GM18507 (cell line): ENCODE data around the gene MPI.

Experiments used
- DNase-seq: peaks from one replicate; pipeline ENCODE4 v3.0.0; 2011; ENCODE audit warnings: low read depth; ENCODE audit not compliant: insufficient read length; ENCODE audit errors: extremely low spot score
- FAIRE-seq: peaks from 2 replicates; lab custom pipeline; 2011; peaks lifted over from hg19 to GRCh38; lab: Jason Lieb, UNC

The MPI gene

DNA sequence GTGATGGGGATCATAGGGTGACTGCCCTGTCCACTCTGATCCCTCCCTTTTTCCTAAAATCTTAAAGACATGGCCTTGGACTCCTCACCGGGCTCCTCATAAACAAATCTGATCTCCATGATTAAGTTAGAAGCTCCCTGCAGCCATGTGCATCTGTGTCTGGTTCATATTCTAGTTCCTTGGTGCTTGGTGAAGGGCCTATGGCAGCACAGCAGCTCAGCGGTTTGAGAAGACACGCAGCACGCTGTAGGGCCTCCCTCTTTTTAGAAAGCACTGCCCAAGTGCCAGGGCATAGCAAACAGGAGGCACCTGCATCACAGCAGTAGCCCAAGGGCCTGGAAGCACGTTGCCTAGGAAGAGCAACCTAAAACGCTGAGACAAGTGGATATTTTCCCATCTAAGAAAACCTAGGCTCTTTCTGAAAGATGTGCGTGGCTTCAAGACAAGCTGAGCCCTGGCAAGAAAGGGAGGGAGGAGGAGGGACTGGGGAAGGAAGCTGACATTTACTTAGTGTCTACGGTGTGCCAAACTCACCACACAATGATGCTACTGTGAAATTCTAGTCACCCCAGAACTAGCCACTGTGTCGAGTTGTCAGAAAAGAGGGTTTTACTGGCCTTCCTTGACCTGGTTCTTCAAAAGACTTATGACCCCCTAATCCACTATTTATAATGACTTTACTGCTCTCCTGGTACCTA lies 32.0 kb upstream of the MPI start:
- DNase-seq (no peak), FAIRE-seq (no peak)

DNA sequence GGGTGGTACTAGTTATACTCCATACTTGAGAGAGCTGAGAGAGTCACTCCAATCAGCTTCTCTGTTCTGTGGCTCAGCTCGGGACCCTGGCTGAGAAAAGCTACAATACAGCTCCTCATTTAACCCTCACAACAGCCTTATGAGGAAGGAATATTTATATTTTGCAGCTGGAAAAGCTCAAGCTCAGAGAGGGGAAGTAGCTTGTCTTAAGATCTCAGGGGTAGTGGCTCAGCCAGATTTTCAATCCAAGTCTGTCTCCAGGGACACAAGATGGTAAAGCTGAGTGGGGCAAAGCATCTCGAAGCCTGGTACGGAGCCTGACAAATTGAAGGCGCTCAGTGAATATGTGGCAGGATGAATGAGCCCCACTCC lies 31.5 kb upstream of the MPI start:
- no peak for FAIRE-seq
- DNase-seq = no peak

DNA sequence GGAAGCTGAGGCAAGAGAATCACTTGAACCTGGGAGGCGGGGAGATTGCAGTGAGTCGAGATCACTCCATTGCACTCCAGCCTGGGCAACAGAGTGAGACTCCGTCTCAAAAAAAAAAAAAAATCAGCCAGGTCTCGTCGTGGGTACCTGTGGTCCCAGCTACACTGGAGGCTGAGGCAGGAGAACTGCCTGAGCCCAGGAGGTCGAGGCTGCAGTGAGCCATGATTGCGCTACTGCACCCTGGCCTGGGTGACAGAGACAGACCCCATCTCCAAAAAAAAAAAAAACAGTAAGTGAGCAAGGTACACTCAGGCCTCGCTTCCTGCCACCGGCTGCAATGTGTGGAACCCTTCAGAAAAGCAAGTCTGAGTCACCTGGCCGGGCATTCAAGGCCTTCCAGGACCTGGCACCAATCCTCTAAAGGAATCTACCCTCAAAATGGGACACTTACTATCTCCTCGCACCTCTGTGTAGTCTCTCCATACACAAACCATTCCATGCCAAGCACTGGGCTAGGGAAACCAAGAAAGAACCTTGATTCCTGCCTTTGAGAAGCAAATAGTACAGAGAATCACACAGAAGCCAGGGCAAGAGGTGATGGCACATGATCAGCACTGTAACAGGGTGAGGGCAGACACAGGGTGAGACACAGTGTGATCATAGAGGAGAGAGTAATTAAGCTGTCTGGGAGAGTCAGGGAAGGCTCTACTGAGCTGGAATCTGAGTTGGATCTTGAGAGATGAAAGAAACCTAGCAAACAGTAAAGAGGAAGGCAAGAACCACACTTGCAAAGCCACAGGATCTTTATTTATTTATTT lies 26.4 kb upstream of the MPI start:
- DNase-seq = no peak
- FAIRE-seq = no peak

DNA sequence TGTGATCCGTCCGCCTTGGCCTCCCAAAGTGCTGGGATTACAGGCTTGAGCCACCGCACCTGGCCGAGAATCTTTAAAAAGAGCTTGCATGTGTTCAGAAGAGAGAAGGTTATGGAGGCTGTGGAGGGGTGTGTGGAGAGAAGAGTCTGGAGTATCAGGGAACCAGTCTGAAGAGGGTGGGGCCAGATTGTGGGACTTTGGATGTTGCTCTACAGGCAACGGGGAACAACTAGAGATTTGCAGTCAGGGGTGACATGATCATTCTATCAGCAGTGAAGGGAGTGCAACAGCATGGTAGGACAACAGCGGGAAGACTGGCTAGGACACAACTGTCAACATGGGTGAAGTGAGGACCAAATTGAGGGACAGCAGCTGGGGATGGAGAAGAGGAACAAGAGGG lies 25.5 kb upstream of the MPI start:
- DNase-seq (no peak), FAIRE-seq (no peak)

DNA sequence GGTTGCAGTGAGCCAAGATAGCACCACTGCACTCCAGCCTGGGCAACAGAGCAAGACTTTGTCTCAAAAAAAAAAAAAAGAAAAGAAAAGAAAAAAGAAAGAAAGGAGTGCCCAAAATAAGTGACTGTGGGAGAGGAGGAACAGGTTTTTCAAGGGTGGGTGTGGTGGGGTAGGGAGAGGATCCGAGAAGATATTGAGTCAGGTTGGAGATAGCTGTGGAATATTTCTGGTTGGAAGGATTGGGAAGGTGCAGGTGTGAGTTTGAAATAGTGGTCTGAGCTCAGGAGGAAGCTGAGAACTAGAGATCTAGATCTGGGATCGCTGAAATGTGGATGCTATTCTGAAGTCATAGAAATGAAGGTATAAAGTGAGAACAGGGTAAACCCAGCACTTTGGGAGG lies 24.5 kb upstream of the MPI start:
- FAIRE-seq (no peak), DNase-seq (no peak)

DNA sequence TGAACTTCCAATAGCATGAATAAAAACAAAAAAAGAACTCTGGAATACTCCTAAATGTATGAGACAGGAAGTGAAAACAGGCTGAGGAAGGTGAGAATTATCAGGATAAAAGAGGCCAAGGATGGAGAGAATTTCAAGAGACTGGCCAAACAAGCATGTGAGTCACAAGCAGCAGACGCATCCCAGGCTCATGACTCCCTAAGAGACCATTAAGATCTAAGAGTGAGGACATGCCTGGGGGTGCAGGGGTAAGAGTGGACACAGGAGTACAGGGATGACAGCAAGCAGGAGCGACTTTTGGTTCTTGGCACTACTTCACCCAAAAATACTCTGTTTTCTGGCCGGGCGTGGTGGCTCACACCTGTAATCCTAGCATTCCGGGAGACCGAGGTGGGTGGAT lies 23.8 kb upstream of the MPI start:
- no peak for DNase-seq
- FAIRE-seq = no peak

DNA sequence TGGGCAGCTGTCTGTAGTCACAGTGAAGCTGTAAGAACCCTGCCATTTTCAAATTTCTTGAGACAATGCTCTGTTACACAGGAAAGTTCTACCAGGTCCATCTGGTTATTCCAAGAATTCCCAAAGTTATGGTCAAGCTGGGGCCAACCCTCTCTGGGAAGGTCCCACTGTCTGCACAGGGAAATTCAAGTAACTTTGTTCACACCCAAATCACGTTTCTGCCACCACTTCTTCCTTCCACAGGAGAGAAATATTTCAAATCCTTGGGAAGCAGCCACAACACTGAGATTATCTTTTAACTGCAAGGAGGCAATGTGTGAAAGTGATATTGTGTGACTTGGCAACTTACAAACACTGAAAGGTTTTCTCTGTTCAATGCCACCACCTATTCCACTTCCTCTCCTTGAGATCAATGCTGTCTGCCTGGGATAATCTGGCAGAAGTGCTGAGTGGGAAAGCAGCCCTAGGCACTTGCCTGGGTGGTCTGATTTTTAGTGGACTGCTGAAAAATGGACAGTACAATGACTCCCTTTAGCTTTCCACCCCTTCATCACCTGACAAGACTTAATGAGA lies 22.3 kb upstream of the MPI start:
- no peak for FAIRE-seq
- DNase-seq = no peak

DNA sequence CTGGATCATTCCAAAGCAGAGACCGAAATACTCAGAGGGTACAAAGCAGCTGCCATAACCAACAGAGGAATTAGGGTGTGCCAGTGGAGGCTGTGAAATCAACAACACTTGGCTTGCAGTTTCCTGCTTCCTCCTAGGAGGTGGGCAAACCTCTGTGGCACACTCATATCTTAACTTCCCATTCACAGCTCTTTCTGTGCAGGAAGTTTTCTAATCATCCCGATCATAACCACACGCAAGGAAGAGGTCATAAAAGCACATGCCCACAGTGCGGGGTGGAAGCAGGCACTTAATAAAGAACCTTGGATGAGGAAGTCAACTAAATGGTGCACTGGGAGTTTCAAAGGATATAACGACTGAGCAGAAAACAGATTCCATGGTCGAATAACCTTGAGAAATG lies 21.8 kb upstream of the MPI start:
- no peak for FAIRE-seq
- no peak for DNase-seq

DNA sequence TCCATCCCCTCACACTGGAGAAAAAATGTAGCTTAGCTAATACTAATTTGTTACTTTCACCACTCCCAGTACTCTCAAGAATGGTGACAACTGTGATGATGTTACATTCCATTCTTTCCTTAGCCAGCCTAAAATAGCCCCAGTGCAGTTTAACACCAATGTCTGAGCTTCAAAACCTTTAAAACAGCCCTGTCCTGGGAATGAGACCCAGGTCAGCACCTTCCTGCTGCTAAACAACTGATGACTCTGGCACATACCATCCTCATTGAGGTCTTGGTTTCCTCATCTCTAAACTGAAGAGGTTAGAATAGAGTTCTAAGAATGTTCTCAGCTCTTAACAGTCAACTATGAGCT lies 20.5 kb upstream of the MPI start:
- DNase-seq (no peak), FAIRE-seq (no peak)

DNA sequence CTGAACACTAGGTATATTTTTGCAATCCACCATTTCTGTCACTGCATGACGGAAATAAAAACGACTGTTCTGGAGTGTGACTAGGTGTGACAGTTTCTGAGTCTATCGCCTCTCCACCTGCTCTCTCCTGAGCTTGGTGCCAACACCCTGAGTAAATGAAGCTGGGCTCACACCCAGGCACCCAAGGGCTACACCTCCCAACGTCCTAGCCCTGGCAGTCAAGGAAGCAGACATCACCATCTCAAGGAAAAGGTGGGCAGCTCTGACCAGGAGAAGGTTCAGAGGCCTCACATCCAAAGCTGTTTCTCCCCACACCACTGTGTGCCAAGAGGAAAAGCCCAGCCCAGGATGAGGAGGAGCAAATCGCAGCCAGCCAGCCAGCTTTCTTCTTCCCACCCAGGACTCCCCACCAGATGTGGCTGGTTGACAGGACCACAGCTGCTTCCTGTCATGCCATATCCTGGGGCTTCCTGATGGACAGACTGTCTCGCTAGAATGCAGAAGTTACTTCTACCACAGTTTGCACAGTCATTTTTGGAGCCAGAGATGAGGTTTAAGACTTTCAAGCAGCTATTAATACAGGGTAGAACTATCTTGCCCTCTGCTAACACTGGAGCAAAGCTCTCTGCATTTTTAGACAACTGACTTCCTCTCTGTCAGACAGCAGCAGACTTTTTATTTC lies 20.0 kb upstream of the MPI start:
- FAIRE-seq = peak; percentile 96
- peak; percentile 74 for DNase-seq

DNA sequence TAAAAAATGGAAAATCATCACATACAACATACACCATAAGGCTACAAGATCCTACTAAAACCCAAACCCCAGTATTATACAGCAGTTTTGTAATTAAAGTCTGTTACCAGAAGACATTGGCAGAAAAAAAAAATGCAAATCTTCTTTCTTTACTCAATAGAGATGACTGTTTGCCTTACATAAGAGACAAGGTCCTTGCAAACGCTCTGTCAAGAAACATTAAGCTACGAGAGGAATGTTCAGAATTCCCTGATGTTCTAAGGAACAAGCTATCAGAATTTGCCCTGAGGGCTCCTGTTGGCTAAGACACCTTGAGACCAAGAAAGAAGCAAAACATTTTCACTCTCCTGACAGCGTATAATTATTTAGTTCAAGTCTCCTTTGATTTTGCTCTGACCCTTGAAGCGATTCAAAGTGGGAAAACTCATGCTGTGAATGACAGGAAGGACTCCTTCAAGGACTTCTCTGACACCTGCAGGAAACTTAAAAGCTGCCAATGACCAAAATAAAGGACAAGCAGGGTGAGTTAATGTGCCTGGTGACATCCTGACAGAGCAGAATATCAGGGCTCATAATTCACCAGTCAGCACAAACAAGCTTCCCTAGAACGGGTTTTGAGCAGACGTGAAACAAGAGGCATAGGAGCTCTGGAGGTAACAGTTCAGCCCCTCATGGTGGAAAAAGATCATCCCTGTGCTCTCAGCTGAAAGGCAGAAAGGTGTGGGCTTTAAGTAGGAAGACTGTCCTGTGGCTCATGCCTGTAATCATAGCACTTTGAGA lies 19.2 kb upstream of the MPI start:
- FAIRE-seq (no peak), DNase-seq (no peak)

DNA sequence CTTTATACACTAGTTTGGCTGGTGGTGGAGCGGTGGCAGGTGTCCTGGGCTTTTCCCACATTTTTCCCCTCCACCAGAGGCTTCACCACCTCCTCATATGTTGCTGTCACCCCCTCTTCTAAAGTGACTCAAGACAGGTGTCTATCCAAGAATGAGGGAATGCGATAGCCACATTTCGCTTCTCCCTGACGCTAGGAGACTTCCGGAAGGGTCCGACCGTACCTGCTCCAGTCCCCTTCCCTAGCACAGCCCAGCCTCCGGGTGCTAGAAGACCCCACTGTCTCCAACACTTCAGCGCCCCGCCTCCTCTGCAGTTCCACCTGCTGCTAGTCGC lies 17.2 kb upstream of the MPI start:
- FAIRE-seq (no peak), DNase-seq (no peak)

DNA sequence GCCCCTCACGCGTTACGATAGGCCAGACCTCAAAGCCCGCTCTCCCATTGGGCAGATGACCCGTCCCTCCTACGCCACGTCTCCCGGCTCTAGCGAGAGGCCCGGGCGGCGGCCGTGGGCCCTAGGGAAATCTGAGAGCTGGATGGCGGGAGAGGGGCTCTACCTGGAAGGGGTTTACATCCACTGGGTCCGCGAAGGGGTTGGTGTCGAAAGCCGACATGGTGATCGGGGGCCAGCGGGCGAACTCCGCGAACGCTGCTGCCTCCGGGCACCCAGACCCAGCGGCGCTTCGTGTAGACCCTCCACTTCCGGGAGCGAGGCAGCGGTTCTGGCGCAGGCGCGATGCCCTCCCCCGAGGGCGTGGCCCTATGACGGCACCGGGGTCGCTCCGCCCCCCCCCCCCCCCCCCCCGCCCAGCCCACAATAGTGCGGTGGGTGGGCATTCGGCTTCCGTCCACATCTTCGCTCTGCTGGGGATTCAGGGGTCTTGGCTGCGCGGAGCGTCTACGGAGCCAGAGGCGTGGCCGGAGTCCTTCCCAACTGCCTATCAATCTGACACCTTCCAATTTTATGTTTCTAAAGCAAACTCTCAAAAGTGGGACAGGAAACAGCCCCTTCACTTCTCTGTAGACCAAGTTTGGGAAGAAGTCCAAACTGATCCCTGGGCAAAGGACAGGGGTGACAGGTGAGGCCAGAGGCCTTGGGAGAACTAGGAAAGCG lies 16.6 kb upstream of the MPI start, which contains the start of gene SCAMP2:
Gene SCAMP2, minus strand, starts transcription at position 330 of the 720 bp plus-strand sequence. Its CDS starts 110 bp downstream, at position 220.
- FAIRE-seq (peak; percentile 89), DNase-seq (peak; percentile 87)

DNA sequence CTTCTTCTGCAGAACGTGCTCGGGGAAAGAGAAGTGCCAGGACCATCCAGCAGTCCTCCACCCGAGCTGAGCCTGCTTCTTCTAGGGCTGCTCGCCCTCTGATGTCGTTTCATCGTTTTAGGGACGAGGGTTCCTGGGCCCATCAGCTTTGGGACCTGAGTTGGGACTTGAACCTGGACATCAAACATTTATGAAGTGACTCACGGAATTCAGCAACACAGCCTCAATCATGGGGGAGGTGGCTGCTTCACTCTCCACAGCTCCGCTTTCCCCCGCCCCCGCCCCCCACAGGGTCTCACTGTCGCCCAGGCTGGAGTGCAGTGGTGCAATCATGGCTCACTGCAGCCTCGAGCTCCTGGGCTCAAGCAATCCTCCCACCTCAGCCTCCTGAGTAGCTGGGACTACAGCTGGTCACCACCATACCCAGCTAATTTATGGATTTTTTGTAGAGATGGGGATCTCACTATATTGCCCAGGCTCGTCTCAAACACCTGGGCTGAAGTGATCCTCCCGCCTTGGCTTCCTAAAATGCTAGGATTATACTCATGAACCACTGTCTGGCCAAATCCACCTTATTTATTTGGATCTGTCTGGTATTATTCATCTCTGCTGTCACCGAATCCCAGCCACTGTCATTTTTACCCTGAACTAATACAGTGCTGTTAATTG lies 16.0 kb upstream of the MPI start:
- no peak for FAIRE-seq
- no peak for DNase-seq

DNA sequence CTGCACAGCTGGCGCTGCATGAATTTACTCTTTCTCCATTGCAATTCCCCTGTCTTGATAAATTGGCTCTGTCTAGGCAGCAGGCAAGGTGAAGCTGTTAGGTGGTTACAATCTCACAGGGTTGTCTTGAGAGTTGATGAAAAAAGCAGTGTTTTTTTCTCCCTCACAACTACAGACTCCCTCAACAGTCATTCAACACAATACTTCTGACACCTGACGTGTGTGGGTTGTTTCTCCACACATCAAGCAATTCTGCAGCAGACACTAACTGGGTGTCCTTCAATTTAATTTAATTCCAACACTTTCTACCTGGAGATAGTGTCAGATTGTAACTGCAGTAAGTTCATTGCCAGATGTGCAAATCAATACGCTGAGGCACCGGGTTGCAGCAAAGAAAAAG lies 11.6 kb upstream of the MPI start:
- FAIRE-seq (no peak), DNase-seq (no peak)

DNA sequence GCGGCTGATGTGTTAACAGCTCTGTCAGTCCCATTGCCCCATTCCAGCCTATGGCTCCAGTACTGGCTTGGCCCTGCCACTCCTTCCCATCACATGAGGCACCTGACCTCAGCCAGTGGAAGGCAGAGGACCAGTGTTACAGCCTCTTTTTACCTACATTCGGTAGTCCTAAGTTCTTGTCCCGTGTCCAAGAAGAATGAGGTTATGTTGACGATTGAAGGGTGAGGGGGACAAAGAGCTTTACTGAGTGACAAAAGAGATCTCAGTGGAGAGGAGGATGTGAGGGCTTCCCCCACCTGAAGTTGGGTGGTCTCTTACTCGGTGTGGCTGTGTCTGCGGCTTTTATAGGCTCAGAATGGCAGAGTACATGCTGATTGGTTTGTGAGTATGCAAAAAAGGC lies 7.3 kb upstream of the MPI start:
- FAIRE-seq (no peak), DNase-seq (no peak)

DNA sequence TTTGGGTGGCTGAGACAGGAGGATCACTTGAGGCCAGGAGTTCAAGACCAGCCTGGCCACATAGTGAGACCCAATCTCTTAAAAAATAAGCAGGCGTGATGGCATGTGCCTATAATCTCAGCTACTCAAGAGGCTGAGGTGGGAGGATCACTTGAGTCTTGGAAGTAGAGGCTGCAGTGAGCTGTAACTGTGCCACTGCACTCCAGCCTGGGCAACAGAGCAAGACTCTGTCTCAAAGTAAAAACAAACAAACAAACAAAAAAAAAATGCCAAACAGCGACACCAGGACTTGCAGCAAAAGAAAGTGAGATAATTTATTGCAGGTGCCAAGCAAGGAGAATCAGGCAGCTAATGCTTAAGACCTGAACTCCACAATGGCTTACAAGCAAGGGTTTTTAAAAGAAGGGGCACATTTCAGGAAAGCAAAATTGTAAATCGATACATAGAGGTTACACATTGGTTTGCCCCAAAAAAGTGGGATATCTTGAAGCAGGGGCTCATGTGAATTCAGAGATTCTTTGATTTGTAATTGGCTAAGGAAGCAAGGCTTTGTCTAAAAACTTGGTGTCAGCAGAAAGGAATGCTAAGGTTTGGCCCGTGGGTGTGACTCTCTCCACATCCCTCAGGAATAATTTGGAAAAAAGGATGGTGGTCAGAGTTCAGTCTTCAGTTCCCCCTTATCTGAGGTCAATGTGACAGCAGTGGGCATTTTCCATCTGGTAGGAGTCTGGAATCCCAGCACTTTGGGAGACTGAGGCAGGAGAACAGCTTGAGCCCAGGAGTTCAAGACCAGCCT lies 5.2 kb upstream of the MPI start:
- FAIRE-seq (no peak), DNase-seq (no peak)

DNA sequence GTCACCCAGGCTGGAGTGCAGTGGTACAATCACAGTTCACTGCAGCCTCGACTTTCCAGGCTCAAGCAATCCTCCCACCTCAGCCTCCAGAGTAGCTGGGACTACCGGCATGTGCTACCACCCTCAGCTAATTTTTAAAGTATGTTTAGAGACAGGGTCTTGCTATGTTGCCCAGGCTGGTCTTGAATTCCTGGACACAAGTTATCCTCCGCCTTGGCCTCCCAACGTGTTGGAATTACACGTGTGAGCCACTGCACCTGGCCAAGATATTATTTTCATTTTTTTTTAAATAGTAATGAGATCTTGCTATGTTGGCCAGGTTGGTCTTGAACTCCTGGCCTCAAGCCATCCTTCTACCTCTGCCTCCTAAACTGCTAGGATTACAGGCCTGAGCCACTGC lies 4.4 kb upstream of the MPI start:
- DNase-seq (no peak), FAIRE-seq (no peak)
